DOHH2 (cell line): Measurements from ENCODE around the gene TMEM44.

Experiments
- EZH2phosphoT487 ChIP-seq: fragments of 200-600 bp; sonication (generic); IDR thresholded peaks from 2 replicates; pipeline ENCODE4 v1.6.1; 2017; ENCODE audit warnings: borderline replicate concordance, mild to moderate bottlenecking, antibody characterized with exemption, low read length, moderate library complexity, mixed read lengths
- TF ChIP-seq, protein P1 (sequence below): fragments of 200-600 bp; sonication (generic); IDR thresholded peaks from one replicate; pipeline ENCODE4 v1.5.1; 2014; ENCODE audit warnings: antibody characterized with exemption, mild to moderate bottlenecking, low read depth, low read length; ENCODE audit not compliant: poor library complexity, severe bottlenecking

DNA sequence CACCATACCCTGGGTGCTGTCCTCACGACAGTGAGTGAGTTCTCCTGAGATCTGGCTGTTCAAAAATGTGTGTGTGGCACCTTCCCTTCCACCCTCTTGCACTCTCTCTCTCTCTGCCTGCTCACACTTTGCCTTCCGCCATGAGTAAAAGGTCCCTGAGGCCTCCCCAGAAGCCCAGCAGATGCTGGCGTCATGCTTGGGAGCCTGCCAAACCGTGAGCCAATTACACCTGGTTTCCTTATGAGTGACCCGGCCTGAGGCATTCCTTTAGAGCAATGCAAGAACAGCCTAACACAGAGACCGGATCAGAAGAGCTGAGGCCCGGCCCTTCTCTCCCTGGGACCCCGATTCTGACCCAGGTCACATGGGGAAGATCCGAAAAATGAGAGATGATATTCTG is 15.4 kb downstream of the TMEM44 start:
- TF ChIP-seq, protein P1, sequence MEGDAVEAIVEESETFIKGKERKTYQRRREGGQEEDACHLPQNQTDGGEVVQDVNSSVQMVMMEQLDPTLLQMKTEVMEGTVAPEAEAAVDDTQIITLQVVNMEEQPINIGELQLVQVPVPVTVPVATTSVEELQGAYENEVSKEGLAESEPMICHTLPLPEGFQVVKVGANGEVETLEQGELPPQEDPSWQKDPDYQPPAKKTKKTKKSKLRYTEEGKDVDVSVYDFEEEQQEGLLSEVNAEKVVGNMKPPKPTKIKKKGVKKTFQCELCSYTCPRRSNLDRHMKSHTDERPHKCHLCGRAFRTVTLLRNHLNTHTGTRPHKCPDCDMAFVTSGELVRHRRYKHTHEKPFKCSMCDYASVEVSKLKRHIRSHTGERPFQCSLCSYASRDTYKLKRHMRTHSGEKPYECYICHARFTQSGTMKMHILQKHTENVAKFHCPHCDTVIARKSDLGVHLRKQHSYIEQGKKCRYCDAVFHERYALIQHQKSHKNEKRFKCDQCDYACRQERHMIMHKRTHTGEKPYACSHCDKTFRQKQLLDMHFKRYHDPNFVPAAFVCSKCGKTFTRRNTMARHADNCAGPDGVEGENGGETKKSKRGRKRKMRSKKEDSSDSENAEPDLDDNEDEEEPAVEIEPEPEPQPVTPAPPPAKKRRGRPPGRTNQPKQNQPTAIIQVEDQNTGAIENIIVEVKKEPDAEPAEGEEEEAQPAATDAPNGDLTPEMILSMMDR = no peak
- TF ChIP-seq EZH2phosphoT487 = no peak
